IMR-90 (cell line): ENCODE results near the gene EPC1. TPM values are rescaled to one million over a fixed set of nuclear protein-coding genes. Genes with fewer than 3 reads are reported as not detected.
"Not testable (repeated sequence)": the region's sequence is repeated elsewhere in the genome, so short reads cannot be mapped to it uniquely, and the experiment has no call there.

Experiments used
- ATAC-seq: fragments of 200-7000 bp; cut with Tn5 transposase; 2 replicates; pipeline ENCODE4 v1.9.1; 2020; ENCODE audit warnings: low read depth, mild to moderate bottlenecking, moderate library complexity
- BruUV-seq: library from RNA; stranded (reverse); fragments of 400-500 nt; replicated peaks from 2 replicates; lab custom pipeline; 2021; lab: Mats Ljungman, UMichigan
- CTCF ChIA-PET: fragments of 300-600 bp; formaldehyde crosslinking; extraction: SDS; loops from one replicate; lab custom pipeline; 2021; ENCODE audit warnings: antibody characterized with exemption; lab: Yijun Ruan, JAX
- POLR2A ChIA-PET: fragments of 300-600 bp; sonication (Branson Sonifier 250); formaldehyde crosslinking; loops from one replicate; lab custom pipeline; 2022; ENCODE audit warnings: antibody characterized with exemption; ENCODE audit not compliant: unreplicated experiment; lab: Charles Lee
- DNase-seq: peaks from one replicate; pipeline ENCODE4 v3.0.0; 2013
- H2AFZ ChIP-seq: replicated peaks from 2 replicates; pipeline ENCODE3; 2013; ENCODE audit warnings: low read length, mild to moderate bottlenecking; ENCODE audit not compliant: poor library complexity
- H2AK5ac ChIP-seq: 2 replicates; pipeline ENCODE4 v1.6.1; 2013; ENCODE audit warnings: low read depth, low read length, inconsistent platforms
- H2AK9ac ChIP-seq: replicated peaks from 2 replicates; pipeline ENCODE3; 2013; ENCODE audit warnings: mild to moderate bottlenecking, low read depth, low read length, moderate library complexity; ENCODE audit not compliant: poor library complexity
- H2BK120ac ChIP-seq: 2 replicates; pipeline ENCODE4 v1.6.1; 2013; ENCODE audit warnings: low read depth, low read length, inconsistent platforms
- H2BK15ac ChIP-seq: 3 replicates; pipeline ENCODE4 v1.6.1; 2013; ENCODE audit warnings: low read depth, low read length, inconsistent platforms
- H2BK20ac ChIP-seq: 2 replicates; pipeline ENCODE4 v1.6.1; 2013; ENCODE audit warnings: low read depth, mild to moderate bottlenecking, inconsistent platforms, low read length, moderate library complexity
- H2BK5ac ChIP-seq: 2 replicates; pipeline ENCODE4 v1.6.1; 2013; ENCODE audit warnings: mild to moderate bottlenecking, low read depth, low read length, inconsistent platforms; ENCODE audit not compliant: poor library complexity, severe bottlenecking
- H3K14ac ChIP-seq: replicated peaks from 2 replicates; pipeline ENCODE4 v1.6.1; 2013; ENCODE audit warnings: low read depth, low read length, inconsistent platforms
- H3K18ac ChIP-seq: 2 replicates; pipeline ENCODE4 v1.6.1; 2013; ENCODE audit warnings: low read depth, low read length, control low read depth
- H3K23ac ChIP-seq: 2 replicates; pipeline ENCODE4 v1.6.1; 2013; ENCODE audit warnings: low read depth, low read length, inconsistent platforms
- H3K27ac ChIP-seq: 2 replicates; pipeline ENCODE4 v1.5.1; 2013; ENCODE audit warnings: mild to moderate bottlenecking, control low read depth, low read length; ENCODE audit not compliant: insufficient read depth
- H3K27me3 ChIP-seq: 2 replicates; pipeline ENCODE4 v1.6.1; 2013; ENCODE audit warnings: low read length; ENCODE audit not compliant: control insufficient read depth, insufficient read depth
- H3K36me3 ChIP-seq: 2 replicates; pipeline ENCODE4 v1.6.1; 2013; ENCODE audit warnings: low read length, mixed read lengths; ENCODE audit not compliant: control insufficient read depth, insufficient read depth
- H3K4ac ChIP-seq: 2 replicates; pipeline ENCODE4 v1.6.1; 2013; ENCODE audit warnings: low read depth, low read length, inconsistent platforms
- H3K4me1 ChIP-seq: 2 replicates; pipeline ENCODE4 v1.6.1; 2013; ENCODE audit warnings: low read length, mixed read lengths; ENCODE audit not compliant: control insufficient read depth, insufficient read depth
- H3K4me2 ChIP-seq: 2 replicates; pipeline ENCODE4 v1.6.1; 2013; ENCODE audit warnings: low read depth, mild to moderate bottlenecking, control low read depth, low read length, moderate library complexity
- H3K4me3 ChIP-seq: 2 replicates; pipeline ENCODE4 v1.5.1; 2013; ENCODE audit warnings: low read depth, mild to moderate bottlenecking, control low read depth, low read length, moderate library complexity; ENCODE audit not compliant: insufficient read depth
- H3K56ac ChIP-seq: 2 replicates; pipeline ENCODE4 v1.6.1; 2013; ENCODE audit warnings: low read length, inconsistent platforms; ENCODE audit not compliant: insufficient read depth; ENCODE audit errors: extremely low read depth
- H3K79me1 ChIP-seq, 2 experiments: 2 replicates each; pipeline ENCODE4 v1.6.1; 2013; ENCODE audit warnings: low read length in 2 of 2, inconsistent platforms in 1 of 2, low read depth in 1 of 2
- H3K9ac ChIP-seq: 2 replicates; pipeline ENCODE4 v1.6.1; 2013; ENCODE audit warnings: low read depth, low read length, control low read depth
- H3K9me1 ChIP-seq: 2 replicates; pipeline ENCODE4 v1.6.1; 2013; ENCODE audit warnings: low read length, inconsistent platforms; ENCODE audit not compliant: insufficient read depth
- H3K9me3 ChIP-seq: 2 replicates; pipeline ENCODE4 v1.6.1; 2013; ENCODE audit warnings: low read length; ENCODE audit not compliant: control insufficient read depth, insufficient read depth
- H4K20me1 ChIP-seq: 2 replicates; pipeline ENCODE4 v1.6.1; 2013; ENCODE audit warnings: low read length, inconsistent platforms; ENCODE audit not compliant: insufficient read depth
- H4K5ac ChIP-seq: 2 replicates; pipeline ENCODE4 v1.6.1; 2013; ENCODE audit warnings: mild to moderate bottlenecking, low read depth, low read length, control low read depth
- H4K8ac ChIP-seq, 2 experiments: 2 replicates each; pipeline ENCODE4 v1.6.1; 2013; ENCODE audit warnings: low read depth in 2 of 2, low read length in 2 of 2, control low read depth in 1 of 2, inconsistent platforms in 1 of 2
- H4K91ac ChIP-seq: 2 replicates; pipeline ENCODE4 v1.6.1; 2013; ENCODE audit warnings: low read depth, low read length, inconsistent platforms; ENCODE audit not compliant: insufficient read depth
- MAFK ChIP-seq: IDR thresholded peaks from 2 replicates; pipeline ENCODE4 v1.6.1; 2012; ENCODE audit warnings: low read depth, low read length, improper control_type of control experiment
- WGBS, 2 experiments: methylation state at CpG; one replicate each; pipeline versions ENCODE4 v1.1.5 to v1.1.7; 2013; ENCODE audit warnings: missing lambda C conversion rate in 2 of 2; ENCODE audit not compliant: insufficient read length in 1 of 2; ENCODE audit errors: extremely low coverage in 2 of 2; 5-methylcytosine and 5-hydroxymethylcytosine counted together
- dilution Hi-C: fragments of 300-500 bp; cut with HindIII; formaldehyde crosslinking; loops from one replicate; pipeline ENCODE4 v1.14.3; 2018; ENCODE audit warnings: low sequenced_read_pairs; ENCODE audit not compliant: unreplicated experiment
- in situ Hi-C: fragments of 300-500 bp; cut with MboI; formaldehyde crosslinking; loops from 3 replicates; pipeline ENCODE4 v1.14.3; 2019; ENCODE audit warnings: low sequenced_read_pairs, inconsistent platforms, mixed read lengths
- intact Hi-C: fragments of 100-400 bp; cut with micrococcal nuclease; formaldehyde crosslinking; loops from 2 replicates; pipeline ENCODE4 v1.10.0; 2022
- polyA plus RNA-seq, 3 experiments: library from polyadenylated mRNA; depleted of rRNA; stranded (reverse); fragments of >200 nt; gene quantifications; 2 replicates each; pipeline ENCODE4 v1.2.3, GENCODE V29; 2012; ENCODE audit warnings: low replicate concordance in 1 of 3
- total RNA-seq: library from RNA; depleted of rRNA; stranded (reverse); fragments of >200 nt; gene quantifications from 2 replicates; pipeline ENCODE4 v1.2.3, GENCODE V29; 2012

Gene EPC1
- total and polyA plus RNA-seq, 2 of the 4 experiments (the other 2 are of a cell fraction), result 21.9 to 23.5 TPM

- H2BK20ac ChIP-seq, H2BK120ac ChIP-seq, H4K5ac ChIP-seq, H3K9me3 ChIP-seq, H4K91ac ChIP-seq, H3K27ac ChIP-seq, H3K23ac ChIP-seq, H3K4ac ChIP-seq, H3K4me2 ChIP-seq, H3K14ac ChIP-seq, H3K4me3 ChIP-seq, dilution Hi-C loops, H2BK15ac ChIP-seq, ATAC-seq, H2AK5ac ChIP-seq, H3K79me1 ChIP-seq, H3K9ac ChIP-seq, H3K56ac ChIP-seq, H2BK5ac ChIP-seq, H3K9me1 ChIP-seq, DNase-seq, H3K27me3 ChIP-seq, CTCF ChIA-PET, H4K20me1 ChIP-seq, intact Hi-C loops, H3K4me1 ChIP-seq, BruUV-seq, H4K8ac ChIP-seq, H3K18ac ChIP-seq, POLR2A ChIA-PET, H2AFZ ChIP-seq, H3K36me3 ChIP-seq, in situ Hi-C loops, H2AK9ac ChIP-seq: not testable (repeated sequence)
- WGBS, 2 experiments, result 100% methylated on average over 2 of the region's 7 CpGs; no CpG with 5 or more reads in 1 of the 2 experiments
- peak; percentile 47 for TF ChIP-seq MAFK
Observed at GRCh38 chr10:32229788-32230187, 117.2 kb downstream of the EPC1 start.
